GM21529 (cell line): ENCODE results near the gene SEMA4F.
A peak's percentile ranks its signal among the peaks of the same experiment; 100 is the strongest.

Source experiments
- ATAC-seq: cut with Tn5 transposase; IDR thresholded peaks from one replicate; pipeline ENCODE4 v1.9.1; 2021; ENCODE audit not compliant: unreplicated experiment

Gene SEMA4F

DNA sequence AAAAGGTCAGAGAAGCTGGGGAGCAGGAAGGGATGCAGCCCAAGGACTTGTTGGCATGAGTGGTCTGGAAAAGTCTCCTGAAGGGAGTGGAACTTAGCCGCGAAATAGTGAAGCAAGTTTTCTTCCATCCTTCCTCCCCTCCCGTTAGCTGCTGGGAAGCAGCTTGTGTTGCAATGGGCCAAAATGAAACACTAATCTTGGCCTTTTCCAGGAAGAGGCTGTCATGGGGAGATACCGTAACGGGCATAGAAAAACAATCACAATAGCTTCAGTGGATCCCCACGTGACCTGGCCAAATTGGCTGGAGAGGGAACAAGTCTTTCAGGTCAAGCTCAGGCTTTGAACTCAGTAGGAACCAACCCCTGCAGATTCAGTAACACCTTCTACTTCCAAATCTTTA is 49.3 kb downstream of the SEMA4F start:
- no peak for ATAC-seq

DNA sequence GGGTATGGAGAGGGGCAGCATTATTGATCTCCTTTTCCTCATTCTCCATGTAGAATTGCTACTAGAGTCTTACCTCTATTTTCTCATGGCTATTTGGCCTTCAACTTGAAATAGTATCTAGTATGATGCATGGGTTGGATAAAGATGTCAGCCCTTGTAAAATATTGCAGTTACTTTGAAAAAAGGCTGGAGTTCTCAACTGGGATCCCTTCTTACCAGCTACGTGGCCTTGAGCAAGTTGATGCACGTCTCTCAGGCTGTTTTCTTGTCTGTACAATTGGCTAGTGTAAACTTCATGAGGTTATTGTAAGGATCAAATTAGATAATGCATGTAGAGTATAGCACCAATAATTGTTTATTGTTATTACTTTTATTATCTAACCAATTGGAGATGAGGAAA is 50.2 kb downstream of the SEMA4F start:
- no peak for ATAC-seq

DNA sequence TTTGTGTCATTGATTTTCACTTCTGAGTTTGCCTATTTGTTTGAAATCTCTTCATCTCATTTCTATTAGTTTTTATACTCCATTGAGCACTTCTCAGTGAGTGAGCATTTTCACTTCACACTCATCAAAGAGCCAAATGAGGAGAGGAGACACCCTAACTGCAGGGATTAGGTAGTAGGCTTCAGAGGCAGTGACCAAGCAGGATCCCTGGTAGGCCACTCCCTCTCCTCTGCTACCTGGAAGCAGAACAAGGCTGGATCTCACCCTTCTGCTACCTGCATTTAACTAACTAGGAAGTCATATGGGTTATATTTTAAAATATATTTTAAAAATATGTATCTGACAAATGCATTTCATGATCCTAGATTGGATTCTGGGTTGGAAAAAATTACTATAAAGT is 52.7 kb downstream of the SEMA4F start:
- ATAC-seq: no peak

DNA sequence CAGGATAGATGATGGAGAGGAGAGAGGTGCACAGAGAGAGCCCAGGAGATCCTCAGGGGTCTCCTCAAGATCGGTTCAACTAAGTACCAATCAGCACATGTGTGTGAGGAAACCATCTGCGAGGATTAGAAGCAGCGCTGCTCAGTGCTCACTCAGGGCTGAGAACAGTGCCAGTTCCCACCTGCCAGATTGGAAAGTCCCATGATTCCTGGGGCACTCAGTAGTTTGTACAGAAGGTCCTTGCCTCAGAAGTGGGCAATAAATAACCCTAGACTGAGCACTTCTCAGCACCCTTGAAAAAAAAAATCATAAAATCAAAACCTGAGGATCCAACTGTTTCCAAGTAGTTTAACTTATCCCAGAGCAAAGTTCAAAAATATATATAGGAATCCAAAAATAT is 53.8 kb downstream of the SEMA4F start:
- ATAC-seq: no peak

DNA sequence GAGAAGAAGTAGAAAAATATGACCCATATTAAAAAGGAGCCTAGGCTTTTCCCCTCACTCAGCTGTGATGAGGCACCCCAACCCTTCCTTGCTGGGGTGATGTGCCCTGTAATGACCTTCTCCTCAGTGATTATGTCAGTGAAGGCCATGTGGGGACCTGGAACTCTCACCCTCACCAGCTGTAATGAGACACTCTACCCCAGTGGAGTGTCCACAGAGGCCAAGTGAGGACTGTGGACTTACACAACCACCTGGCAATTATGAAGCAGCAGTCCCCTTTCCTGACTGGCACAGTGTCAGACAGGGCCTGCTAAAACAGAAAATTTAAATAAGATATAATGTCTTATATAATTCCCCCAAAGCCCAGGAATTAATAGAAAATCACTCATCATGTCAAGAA is 54.2 kb downstream of the SEMA4F start:
- ATAC-seq: no peak

DNA sequence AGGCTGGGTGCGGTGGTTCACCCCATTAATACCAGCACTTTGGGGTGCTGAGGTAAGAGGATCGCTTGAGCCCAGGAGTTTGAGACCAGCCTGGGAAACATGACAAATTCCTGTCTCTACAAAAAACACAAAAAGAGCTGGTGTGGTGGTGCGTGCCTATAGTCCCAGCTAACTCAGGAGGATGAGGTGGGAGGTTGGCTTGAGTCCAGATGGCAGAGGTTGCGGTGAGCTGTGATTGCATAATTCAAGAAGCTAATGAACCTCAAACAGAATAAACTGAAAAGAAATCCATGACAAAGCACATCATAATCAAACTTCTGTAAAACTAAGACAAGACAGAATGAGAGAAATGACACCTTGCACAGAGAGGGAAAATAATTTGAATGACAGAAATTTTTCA is 54.8 kb downstream of the SEMA4F start:
- ATAC-seq: no peak

DNA sequence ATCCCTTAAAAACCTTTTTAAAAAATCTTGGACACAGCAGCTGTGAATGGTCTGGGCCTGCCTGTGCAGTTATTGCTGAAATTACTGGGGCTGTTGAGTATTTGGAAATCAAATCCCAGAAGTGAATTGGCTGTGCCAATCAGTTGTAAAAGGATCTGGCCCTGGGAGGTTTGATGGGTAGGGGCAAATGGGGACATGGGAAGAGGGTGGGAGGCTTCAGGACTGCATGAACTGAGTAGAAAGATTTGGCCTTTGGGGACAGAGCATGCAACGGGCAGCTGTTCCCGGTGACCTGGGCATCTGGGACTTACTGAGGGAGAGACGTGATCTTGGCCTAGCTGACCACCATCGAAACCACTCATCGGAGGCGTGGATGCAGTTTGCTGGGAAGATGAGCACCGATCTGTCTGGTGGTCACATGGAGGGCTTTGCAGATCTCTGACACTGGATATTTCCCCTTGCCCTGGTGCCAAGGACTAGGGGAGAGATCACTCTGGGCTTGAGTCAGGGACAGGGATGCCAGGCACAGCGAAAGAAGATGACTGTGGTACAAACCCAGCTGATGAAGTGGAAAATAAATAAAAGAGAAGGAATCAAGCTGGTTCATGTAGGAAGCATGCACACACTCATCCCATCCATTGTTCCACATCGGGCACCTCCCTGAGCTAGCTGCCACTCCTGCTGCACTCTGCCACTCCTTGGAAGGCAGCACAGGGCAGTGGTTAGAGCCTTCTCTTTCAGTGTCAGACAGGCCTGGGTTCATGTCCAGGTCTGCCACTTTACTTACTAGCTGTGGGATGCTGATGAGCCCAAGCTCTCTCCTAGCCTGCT is 58.4 kb downstream of the SEMA4F start:
- ATAC-seq: no peak

DNA sequence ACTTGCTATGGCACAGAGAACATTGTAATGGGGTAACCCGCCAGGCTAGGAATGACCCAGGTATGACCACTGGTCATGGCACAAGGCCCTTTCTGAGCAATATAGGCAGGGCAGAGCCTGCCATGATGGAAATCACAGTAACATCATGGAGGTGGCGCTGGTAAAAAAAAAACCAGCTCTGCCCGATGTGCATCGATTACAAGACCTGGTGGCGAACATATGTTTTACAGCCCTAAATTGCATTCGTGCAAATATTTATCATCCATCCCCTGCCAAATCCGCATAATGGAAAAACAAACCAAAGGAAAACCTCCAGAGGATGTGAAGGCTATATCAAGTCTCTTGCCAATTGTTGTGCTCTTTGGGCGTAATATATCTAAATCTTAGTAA is 60.6 kb downstream of the SEMA4F start:
- no peak for ATAC-seq

DNA sequence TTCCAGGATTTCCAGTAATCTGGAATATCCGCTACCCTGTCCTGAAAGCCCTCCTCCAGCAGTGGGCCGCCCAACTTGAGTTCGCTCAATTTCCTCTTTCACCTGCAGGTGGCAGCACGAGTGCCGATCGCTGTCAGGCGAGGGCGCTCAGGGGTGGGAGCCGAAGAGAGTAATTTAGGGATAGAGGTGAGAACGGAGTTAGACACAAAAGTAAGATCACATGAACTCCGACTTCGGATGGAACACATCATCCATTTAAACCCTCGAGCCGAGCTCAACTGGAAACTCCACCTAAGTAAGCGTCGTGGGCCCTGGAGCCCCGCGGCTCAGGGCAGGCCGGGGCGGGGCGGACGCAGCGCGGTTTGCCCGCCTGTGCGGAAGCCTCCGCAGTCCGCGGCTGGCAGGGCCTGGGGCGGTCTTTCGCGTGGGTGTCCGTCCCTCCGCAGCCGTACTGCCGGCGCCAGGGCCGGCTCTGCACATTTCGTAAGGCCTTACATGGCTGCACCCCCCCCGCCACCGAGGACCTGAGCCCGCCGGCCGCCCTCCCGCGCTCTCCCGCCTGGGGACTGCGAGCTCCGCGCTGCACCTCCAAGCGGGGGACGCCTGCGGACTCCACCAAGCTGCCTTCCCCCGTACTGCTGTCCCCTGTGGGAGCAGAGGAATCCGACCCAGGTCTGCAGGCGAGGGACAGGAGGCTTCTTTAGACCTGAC is 61.2 kb downstream of the SEMA4F start:
- ATAC-seq: peak; percentile 93

DNA sequence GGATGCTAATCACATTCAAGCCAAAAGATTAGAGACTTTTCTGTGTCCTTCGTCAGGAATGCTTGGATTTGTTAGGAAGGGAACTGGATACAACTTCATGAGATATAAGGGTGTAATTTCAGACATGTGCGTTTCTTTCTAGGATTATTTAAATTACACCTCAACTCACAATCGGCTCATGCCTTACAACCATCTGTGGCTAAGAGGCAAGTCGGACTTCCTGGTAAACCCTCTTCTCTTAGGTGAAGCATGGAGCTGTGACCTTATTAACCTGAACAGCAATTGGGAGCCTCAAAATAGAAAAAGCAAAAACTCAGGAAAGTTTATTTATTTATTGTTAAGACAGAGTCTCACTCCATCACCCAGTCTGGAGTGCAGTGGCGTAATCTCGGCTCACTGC is 61.8 kb downstream of the SEMA4F start:
- no peak for ATAC-seq

DNA sequence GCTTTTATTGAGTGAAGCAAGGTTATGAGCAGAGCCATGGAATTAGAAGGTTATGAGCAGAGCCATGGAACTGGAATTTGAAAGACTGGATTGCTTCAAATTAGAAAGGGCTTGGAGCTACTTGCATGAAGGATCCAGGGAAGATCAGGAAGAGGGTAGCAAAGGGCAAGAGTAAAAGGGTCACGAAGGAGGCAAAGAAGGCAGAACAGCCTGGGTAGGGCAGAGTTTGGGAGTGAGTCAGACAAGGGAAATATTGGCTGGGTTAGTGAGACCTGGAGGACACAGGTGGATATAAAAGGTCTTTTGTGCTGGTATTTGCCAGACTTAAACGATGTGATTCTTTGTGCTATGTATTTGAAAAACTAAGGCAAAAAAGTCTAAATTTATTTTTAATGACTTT is 65.0 kb downstream of the SEMA4F start:
- no peak for ATAC-seq

DNA sequence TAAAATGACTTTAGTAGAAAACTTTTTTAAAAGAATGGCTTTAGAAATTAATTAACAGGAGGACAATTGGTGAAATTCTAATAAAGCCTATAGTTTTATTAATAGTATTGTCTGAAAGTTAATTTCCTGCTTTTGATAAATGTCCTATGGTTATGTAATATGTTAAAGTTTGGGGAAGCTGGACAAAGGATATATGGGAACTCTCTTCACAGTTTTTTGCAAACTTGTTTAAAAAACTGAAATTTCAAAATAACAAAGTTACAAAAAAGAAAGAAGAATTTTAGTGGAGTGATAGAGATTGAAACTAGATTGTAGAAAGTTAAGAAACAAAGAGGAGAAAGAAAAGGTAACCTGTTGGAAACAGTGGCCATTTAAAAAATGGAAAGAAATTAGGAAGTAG is 67.3 kb downstream of the SEMA4F start:
- ATAC-seq: no peak

DNA sequence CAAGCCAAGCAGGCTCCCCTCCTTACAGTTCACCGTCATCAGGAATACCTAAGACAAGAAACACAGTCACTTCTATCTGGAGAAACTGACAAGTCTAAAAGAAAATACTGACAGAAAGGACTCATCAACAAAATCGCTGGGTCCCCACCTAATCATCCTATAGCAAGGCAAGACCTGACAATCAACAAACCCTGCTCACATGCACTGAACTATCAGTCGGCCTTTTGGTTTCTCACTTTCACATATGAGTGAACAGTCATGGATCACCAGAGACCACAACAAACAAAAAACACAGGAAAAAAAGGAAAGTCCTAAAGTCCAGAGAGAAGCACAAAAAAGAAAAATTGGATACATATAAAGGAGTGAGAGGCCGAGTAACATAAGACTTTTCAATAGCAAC is 70.4 kb downstream of the SEMA4F start:
- ATAC-seq: no peak

DNA sequence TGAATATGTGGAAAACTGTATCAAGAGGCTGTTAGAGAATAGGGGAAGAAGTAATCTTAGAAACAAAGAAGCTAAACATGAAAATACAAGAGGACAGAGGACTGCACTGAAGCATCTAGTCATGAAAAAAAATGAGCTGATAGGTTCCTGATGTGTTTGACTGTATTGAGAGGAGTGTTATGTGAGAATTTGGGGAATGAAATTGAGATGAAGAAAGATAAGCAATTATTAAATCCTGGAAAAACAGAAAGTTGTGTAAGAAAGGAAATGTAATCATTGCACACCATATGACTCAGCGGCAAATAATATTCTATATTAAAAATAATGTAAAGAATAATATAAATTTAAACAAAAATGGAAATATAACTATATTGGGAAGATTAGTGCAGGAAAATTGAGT is 71.2 kb downstream of the SEMA4F start:
- ATAC-seq: no peak

DNA sequence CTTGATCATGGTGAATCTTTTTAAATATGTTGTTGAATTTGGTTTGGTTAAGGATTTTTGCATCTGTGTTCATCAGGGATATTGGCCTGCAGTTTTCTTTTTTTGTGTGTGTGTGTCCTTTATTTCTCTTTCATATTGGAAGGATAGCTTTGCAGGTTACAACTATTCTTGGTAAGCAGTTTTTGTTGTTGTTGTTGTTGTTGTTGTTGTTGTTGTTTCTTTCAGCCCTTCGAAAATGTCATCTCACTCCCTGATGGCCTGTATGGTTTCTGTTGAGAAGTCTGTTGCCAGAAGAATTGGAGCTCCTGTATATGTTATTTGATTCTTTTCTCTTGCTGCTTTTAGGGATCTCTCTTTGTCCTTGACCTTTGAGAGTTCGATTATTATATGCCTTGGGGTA is 74.8 kb downstream of the SEMA4F start:
- ATAC-seq: no peak

DNA sequence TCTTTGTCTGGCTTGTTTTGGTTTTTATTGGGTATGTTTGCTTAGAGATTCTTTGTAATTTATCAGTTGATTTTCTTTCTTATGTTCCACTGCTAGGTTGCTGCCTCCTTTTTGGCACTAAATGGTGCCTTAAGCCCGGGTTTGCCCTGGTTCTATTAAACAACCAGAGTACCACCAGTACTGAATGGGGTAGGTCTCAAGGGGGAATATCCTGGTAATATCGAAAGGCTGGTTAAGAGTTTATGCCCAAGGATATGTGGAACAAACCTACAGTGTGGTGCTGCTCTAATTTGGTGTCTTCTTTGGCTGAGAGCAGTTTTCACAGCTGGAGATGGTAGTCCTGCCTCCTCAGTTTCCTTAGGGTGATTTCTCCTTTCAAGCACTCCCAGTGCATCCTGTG is 76.5 kb downstream of the SEMA4F start:
- ATAC-seq: no peak
